ENCODE results near the gene ABCD1.
"Not testable (repeated sequence)": the region's sequence is repeated elsewhere in the genome, so short reads cannot be mapped to it uniquely, and the experiment has no call there.

DNA sequence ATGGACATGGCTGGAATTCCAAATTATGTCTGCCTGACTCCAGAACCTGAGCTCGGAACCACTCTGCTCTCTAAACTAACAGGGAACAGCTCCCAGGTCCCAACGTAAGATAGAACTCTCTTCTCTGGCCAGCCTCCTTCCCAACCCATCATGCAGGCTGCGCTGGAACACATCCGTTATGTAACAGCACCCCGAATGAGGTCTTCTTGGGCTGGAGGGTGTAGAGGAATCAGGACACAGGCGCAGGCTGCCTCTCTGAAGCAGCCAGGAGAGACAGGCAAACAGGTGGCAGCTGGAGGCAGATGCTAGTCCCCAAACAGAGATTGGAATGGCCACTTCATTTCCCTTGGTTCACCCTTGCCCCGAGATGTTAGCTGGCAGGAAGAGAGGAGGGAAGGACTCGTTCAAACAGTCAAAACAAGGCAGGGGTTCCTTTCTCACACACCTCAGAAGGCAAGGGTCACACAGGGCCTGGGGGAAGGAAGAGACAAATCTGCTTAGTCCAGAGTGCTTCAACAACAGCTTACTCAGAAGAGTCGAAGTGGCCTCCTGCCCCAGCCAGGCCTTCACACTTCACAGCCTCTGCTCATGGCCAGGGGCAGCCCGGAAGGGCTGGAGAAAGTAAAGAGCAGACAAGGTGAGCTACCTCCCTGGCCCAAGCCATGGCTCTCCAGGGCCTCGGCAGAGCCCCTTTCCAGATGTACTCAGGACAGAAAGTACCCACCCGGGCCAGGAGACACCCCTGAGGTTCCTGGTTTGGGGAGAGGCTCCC is 19.8 kb upstream of the ABCD1 start:
- TF ChIP-seq CTCF, EP300 (IDR thresholded peaks at IDR 0.05): not testable (repeated sequence)
